Measurements from ENCODE around the gene REV3L.

DNA sequence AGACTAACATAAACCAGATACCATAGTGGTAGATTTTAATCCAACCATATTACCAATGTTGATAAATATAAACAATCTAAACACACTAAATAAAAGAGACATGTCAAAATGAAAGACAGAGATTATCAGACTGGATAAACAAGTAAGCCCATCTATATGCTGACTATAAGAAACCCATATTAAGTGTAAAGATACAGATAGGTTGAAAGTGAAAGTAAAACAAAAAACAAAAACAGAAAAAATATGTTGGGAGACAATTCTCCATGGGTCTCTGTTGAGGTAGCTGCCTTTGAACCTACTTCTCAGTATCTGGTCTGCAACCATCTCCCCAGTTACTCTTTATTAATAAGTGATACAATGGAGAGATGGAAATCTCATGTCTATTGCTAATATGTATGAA lies 21.2 kb downstream of the REV3L start:
- TF ChIP-seq, protein P1, sequence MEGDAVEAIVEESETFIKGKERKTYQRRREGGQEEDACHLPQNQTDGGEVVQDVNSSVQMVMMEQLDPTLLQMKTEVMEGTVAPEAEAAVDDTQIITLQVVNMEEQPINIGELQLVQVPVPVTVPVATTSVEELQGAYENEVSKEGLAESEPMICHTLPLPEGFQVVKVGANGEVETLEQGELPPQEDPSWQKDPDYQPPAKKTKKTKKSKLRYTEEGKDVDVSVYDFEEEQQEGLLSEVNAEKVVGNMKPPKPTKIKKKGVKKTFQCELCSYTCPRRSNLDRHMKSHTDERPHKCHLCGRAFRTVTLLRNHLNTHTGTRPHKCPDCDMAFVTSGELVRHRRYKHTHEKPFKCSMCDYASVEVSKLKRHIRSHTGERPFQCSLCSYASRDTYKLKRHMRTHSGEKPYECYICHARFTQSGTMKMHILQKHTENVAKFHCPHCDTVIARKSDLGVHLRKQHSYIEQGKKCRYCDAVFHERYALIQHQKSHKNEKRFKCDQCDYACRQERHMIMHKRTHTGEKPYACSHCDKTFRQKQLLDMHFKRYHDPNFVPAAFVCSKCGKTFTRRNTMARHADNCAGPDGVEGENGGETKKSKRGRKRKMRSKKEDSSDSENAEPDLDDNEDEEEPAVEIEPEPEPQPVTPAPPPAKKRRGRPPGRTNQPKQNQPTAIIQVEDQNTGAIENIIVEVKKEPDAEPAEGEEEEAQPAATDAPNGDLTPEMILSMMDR (IDR thresholded peaks at IDR 0.05; ENCODE audit: low read depth, low read length): no peak
- no peak for TF ChIP-seq EZH2phosphoT487 (IDR thresholded peaks at IDR 0.05; ENCODE audit: low read depth)

All from OCI-LY3 (cell line).